Large intestine (tissue), 12 donors: Measurements from ENCODE around the gene SUV39H2. TPM values are rescaled to one million over a fixed set of nuclear protein-coding genes. Genes with fewer than 3 reads are reported as not detected.

Source experiments
- DNase-seq, 2 donors: peaks; one replicate each; pipeline versions ENCODE4 v3.0.0 to v3.0.0-alpha.2; 2013
- H3K27ac ChIP-seq: one replicate; pipeline ENCODE4 v1.5.1; 2013; ENCODE audit warnings: low read length
- H3K27me3 ChIP-seq: 2 replicates; pipeline ENCODE4 v1.6.1; 2013; ENCODE audit warnings: low read length; ENCODE audit not compliant: control insufficient read depth, insufficient read depth
- H3K36me3 ChIP-seq: 2 replicates; pipeline ENCODE4 v1.6.1; 2013; ENCODE audit warnings: low read length; ENCODE audit not compliant: control insufficient read depth, insufficient read depth
- H3K4me1 ChIP-seq: one replicate; pipeline ENCODE4 v1.6.1; 2013; ENCODE audit warnings: low read length; ENCODE audit not compliant: control insufficient read depth, insufficient read depth
- H3K4me3 ChIP-seq: one replicate; pipeline ENCODE4 v1.5.1; 2013; ENCODE audit warnings: low read length
- H3K9me3 ChIP-seq: one replicate; pipeline ENCODE4 v1.6.1; 2013; ENCODE audit warnings: mild to moderate bottlenecking, low read depth, low read length, moderate library complexity; ENCODE audit not compliant: control insufficient read depth
- WGBS: methylation state at CpG from one replicate; pipeline ENCODE4 v1.1.5; 2013; ENCODE audit warnings: low lambda C conversion rate; ENCODE audit not compliant: insufficient coverage; 5-methylcytosine and 5-hydroxymethylcytosine counted together
- long read RNA-seq, 11 donors: transcript quantifications; one replicate each; lab custom pipeline, GENCODE V29; 2026
- polyA plus RNA-seq: library from polyadenylated mRNA; unstranded; fragments of 120-200 nt; gene quantifications from one replicate; pipeline ENCODE4 v1.2.1, GENCODE V29; 2013

The SUV39H2 gene, protein sequence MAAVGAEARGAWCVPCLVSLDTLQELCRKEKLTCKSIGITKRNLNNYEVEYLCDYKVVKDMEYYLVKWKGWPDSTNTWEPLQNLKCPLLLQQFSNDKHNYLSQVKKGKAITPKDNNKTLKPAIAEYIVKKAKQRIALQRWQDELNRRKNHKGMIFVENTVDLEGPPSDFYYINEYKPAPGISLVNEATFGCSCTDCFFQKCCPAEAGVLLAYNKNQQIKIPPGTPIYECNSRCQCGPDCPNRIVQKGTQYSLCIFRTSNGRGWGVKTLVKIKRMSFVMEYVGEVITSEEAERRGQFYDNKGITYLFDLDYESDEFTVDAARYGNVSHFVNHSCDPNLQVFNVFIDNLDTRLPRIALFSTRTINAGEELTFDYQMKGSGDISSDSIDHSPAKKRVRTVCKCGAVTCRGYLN
- 10.9 TPM for polyA plus RNA-seq
- long read RNA-seq, donor 1, partial matches to known transcripts: 0 of 1 reads
- long read RNA-seq, donor 1, other reads (novel, unspliced or antisense): 0 of 1 reads
- long read RNA-seq, donor 2, partial matches to known transcripts: 5 of 7 reads
- long read RNA-seq, donor 2, other reads (novel, unspliced or antisense): 0 of 7 reads
- long read RNA-seq, donor 3: 0 reads
- long read RNA-seq, donor 4: 0 reads
- long read RNA-seq, donor 5, partial matches to known transcripts: 0 of 1 reads
- long read RNA-seq, donor 5, other reads (novel, unspliced or antisense): 0 of 1 reads
- long read RNA-seq, donor 6, partial matches to known transcripts: 0 of 2 reads
- long read RNA-seq, donor 6, other reads (novel, unspliced or antisense): 0 of 2 reads
- long read RNA-seq, donor 7: 0 reads
- long read RNA-seq, donor 8, partial matches to known transcripts: 0 of 3 reads
- long read RNA-seq, donor 8, other reads (novel, unspliced or antisense): 0 of 3 reads
- long read RNA-seq, donor 9, partial matches to known transcripts: 0 of 1 reads
- long read RNA-seq, donor 9, other reads (novel, unspliced or antisense): 0 of 1 reads
- long read RNA-seq, donor 10: 0 reads
- long read RNA-seq, donor 11, partial matches to known transcripts: 0 of 2 reads
- long read RNA-seq, donor 11, other reads (novel, unspliced or antisense): 0 of 2 reads

DNA sequence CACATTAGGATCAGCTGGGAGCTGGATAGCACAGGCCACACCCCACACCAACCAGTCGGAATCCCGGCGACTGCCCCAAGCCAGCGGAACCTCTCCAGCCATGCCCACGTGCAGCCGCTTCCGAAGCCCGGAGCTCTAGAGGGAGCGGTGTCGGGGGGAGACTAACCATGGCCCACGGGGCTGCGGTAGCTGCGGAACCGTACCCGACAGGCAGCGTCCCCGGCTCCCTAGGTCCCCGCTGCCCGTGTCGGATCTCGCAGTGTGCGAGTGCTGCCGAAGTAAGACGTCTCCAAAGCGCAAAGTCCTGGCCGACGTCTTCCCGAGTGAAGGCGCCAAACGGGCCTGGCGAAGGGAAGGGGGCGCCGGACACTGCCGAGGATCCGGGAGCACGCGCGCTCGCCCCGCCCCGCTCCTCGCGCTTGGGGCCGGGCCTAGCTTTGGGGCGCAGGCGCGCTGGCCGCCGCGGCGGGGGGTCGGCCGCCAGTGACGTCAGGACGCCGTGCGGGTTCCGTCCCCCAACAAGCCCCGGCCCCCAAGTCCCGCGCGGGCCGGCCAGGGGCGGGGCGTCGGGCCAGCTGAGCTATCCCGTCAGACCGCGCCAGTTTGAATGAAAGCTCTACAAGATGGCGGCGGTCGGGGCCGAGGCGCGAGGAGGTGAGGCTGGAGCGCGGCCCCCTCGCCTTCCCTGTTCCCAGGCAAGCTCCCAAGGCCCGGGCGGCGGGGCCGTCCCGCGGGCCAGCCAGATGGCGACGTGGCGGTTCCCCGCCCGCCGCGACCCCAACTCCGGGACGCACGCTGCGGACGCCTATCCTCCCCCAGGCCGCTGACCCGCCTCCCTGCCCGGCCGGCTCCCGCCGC lies at the start of gene SUV39H2:
Gene SUV39H2 (plus strand): TSS at position 601 of the 858 bp plus-strand sequence. CDS start 23 bp downstream, at position 624.
- no peaks in the 10 kb centered on the region for H3K9me3 ChIP-seq
- peak within 1 kb of the TSS; percentile 100 for H3K27ac ChIP-seq
- H3K4me1 ChIP-seq: peaks cover 11% of the 10 kb centered on the region
- peak within 1 kb of the TSS; percentile 100 for H3K4me3 ChIP-seq
- no peaks in the 10 kb centered on the region for H3K36me3 ChIP-seq
- WGBS: no CpG with 5 or more reads among the region's 102 CpGs
- no peaks in the 10 kb centered on the region for H3K27me3 ChIP-seq
- peak; percentile 97 to 98 for DNase-seq

DNA sequence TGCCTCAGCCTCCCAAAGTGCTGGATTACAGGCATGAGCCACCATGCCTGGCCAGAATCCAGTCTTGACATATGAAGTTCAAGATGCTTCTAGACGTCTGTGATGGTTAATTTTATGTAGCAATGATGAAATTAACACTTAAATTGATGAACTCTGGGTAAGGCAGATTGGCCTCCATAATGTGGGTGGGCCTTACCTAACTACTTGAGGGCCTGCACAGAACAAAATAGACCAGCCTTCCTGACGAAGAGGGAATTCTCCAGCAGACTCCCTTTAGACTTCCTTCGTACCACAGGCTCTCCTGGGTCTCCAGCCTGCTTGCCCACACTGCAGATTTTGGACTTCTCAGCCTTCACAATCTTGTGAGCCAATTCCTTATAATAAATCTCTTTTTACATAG lies 45.6 kb upstream of the SUV39H2 start:
- WGBS: no CpG with 5 or more reads among the region's 3 CpGs
- no peaks in the 10 kb centered on the region for H3K9me3 ChIP-seq
- no peak for DNase-seq
- no peaks in the 10 kb centered on the region for H3K36me3 ChIP-seq
- no peak overlapping the region for H3K27ac ChIP-seq
- no peaks in the 10 kb centered on the region for H3K4me1 ChIP-seq
- no peak overlapping the region for H3K4me3 ChIP-seq
- no peaks in the 10 kb centered on the region for H3K27me3 ChIP-seq

DNA sequence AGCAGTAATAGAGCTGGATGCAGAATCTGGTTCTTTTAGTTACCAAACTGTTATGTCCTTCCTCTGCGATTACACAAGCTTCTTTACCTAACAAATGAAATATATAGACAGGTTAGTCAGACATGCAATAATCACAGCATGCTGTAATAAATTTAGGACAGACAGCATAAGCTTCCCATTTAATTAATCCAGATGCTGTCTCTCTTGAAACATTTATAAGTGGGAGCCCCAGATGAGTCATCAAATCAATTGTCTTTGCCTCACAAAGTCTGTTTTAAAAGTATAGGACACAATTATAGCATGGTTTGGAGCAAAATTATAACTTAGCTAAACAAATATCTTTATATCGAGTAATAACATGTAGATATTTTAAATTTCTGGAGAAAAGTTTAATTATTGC lies 42.5 kb upstream of the SUV39H2 start:
- WGBS: 100% methylated on average over 1 of the region's 2 CpGs
- H3K4me1 ChIP-seq: no peaks in the 10 kb centered on the region
- H3K27ac ChIP-seq: no peak overlapping the region
- H3K4me3 ChIP-seq: no peak overlapping the region
- H3K27me3 ChIP-seq: no peaks in the 10 kb centered on the region
- H3K36me3 ChIP-seq: peaks cover 4% of the 10 kb centered on the region
- DNase-seq: no peak
- no peaks in the 10 kb centered on the region for H3K9me3 ChIP-seq

DNA sequence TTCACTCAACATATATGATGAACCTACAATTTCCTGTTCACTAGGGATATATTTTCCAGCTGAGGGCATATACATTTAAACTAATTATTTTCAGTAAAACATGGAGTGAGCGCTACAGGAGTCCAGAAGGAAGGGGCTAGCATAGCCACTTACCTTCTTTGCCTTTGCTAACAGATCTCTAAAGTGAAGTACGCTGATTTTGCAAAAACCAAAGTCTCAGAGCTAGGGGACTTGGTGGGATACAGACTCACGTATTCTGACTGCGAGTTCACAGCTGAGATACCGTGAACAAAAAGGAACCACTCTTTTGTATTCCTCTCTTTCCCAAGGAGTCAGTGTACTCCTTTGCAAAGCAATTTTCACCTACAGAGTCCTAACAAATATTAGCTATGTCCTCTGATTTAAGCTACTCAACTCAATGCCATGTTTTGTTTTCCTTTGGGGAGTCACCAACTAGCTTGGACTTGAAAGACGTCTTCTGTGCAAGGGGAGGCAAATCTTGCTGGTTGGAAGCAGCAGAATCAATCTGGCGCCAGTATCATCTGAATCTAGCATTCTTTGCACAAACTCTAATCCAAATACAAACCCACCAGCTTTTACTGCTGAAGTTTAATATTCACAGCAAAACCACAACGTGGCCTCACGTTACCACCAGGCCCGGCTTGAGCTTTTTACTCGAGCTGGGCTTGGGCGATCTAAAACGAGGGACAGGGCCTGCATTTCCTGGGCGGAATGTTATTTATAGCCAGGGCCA lies 41.5 kb upstream of the SUV39H2 start:
- DNase-seq: no peak
- WGBS: 40% methylated on average over 1 of the region's 14 CpGs
- peak overlapping the region; percentile 97 for H3K27ac ChIP-seq
- H3K4me3 ChIP-seq: peak overlapping the region; percentile 93
- no peaks in the 10 kb centered on the region for H3K9me3 ChIP-seq
- H3K27me3 ChIP-seq: no peaks in the 10 kb centered on the region
- peaks cover 12% of the 10 kb centered on the region for H3K36me3 ChIP-seq
- H3K4me1 ChIP-seq: no peaks in the 10 kb centered on the region

DNA sequence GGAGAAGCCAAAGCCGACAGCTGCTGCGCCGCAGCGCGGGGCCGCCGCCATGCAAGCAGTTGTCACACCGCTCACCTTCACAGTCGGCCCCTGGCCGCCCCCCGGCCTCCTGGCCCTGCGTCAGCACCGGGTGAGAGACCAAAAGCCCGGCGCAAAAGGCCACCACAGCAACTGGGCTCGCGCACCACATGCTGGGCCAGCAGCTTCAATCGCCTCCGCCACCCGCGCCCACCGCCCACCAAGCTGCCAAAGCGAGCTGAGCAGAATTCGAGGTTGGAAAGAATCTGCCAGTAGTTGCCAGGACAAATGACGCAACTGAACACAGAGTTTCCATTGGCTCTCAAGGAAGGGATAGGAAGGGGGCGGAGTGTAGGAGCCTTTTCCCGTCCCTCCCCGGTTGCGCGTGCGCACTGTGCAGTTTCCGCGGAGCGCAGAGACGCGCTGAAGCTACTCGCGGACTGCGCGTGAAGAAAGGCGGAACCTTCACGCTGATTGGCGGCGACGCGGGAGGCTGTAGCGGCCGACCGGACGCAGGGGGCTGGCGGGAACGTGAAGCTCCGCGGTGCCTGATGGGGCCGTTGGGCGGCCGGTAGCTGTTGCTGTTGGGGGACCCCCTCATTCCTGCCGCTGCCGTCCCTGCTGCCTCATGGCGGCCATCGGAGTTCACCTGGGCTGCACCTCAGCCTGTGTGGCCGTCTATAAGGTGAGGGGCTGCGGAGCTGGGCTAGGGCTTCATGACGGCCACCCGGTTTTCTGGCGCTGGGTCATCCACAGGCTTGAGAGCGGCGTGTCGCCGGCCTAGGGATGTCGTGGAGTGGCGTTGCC lies 40.7 kb upstream of the SUV39H2 start, which contains the start of the genes CDNF, HSPA14 and MSANTD7:
Gene CDNF (minus strand): TSS at position 281 of the 825 bp plus-strand sequence. CDS start 91 bp downstream, at position 190.
Gene HSPA14 (plus strand): TSS at position 550 of the 825 bp plus-strand sequence. CDS start 97 bp downstream, at position 647.
Gene MSANTD7 (plus strand): TSS at position 550 of the 825 bp plus-strand sequence. CDS start 3,979 bp downstream, outside the sequence.
- peak within 1 kb of the TSS; percentile 93 for H3K4me3 ChIP-seq
- no peaks in the 10 kb centered on the region for H3K9me3 ChIP-seq
- H3K27ac ChIP-seq: peak within 1 kb of the TSS; percentile 97
- H3K36me3 ChIP-seq: peaks cover 20% of the 10 kb centered on the region
- DNase-seq: peak; percentile 100
- H3K4me1 ChIP-seq: no peaks in the 10 kb centered on the region
- no peaks in the 10 kb centered on the region for H3K27me3 ChIP-seq
- WGBS: no CpG with 5 or more reads among the region's 72 CpGs

DNA sequence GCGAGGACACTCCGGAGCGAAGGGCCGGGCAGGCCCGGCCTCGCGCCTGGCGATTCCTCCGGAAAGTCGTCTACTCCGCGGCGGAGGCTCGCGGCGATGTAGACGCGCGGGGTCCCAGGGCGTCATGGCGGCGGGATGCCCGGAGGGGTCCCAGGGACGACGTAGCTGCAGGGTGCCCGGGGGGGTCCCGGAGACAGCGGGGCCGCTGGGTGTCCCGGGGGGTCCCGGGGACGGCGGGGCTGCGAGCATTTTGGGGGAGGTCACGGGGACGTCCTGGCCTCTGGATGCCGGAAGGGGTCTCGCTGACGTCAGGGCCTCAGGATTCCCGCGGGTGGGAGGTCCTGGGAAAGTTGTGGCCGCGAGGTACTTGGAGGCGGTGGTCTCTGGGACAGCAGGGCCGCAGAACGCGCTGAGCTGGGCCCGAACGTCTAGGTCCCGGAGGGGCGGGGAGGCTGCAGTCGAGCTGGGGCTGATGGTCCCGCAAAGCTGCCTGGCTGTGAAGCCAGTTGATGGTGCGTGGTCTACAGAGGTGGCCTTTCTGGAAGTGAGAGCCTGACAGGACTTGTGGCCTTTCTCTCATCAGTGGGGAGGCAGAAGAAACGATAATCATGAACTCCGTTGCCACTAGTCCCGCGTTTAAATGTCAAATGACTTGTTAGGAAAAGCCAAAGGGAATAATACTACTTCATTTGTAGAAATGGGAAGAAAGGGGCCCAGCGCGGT lies 39.9 kb upstream of the SUV39H2 start:
- peak in 1 of 2 donors; percentile 69 for DNase-seq
- H3K9me3 ChIP-seq: no peaks in the 10 kb centered on the region
- H3K27ac ChIP-seq: peak overlapping the region; percentile 88
- H3K4me3 ChIP-seq: peak overlapping the region; percentile 93
- no CpG with 5 or more reads among the region's 60 CpGs for WGBS
- peaks cover 27% of the 10 kb centered on the region for H3K36me3 ChIP-seq
- no peaks in the 10 kb centered on the region for H3K27me3 ChIP-seq
- H3K4me1 ChIP-seq: no peaks in the 10 kb centered on the region

DNA sequence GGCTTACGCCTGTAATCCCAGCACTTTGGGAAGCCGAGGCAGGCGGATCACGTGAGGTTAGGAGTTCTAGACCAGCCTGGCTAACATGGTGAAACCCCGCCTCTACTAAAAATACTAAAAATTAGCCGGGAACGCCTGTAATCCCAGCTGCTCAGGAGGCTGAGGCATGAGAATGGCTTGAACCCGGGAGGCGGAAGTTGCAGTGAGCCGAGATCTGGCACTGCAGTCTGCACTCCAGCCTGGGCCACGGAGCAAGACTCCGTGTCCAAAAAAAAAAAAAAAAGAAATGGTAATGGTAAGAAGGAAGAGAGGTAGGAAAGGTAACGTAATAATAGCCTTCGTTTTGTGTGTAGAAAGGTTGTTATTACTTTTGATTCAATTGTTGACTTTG lies 39.4 kb upstream of the SUV39H2 start:
- H3K36me3 ChIP-seq: peaks cover 33% of the 10 kb centered on the region
- H3K4me3 ChIP-seq: peak overlapping the region; percentile 93
- H3K27me3 ChIP-seq: no peaks in the 10 kb centered on the region
- H3K27ac ChIP-seq: peak overlapping the region; percentile 88
- no peaks in the 10 kb centered on the region for H3K9me3 ChIP-seq
- no peaks in the 10 kb centered on the region for H3K4me1 ChIP-seq
- peak in 1 of 2 donors; percentile 36 for DNase-seq
- 8% methylated on average over 2 of the region's 14 CpGs for WGBS

DNA sequence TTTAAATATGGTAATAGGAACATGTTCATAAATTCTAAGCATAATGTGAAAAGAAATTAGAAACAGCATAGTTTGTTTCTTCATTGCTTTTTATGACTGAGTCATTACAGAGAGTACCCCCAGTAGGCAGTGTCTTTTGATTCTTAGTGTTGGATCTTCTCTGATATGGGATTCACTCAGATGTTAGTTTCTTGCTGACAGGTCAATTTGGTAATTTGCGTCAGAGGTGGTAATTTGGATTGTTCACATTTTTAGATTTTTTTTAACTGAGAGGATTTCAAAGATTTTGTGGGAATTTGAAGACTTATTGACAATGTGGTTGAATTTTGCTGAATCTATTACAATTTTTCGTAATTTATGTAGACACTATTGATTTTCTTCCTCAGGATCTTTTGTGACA lies 38.5 kb upstream of the SUV39H2 start:
- peaks cover 40% of the 10 kb centered on the region for H3K36me3 ChIP-seq
- no peak overlapping the region for H3K4me3 ChIP-seq
- WGBS: 100% methylated on average over 1 of the region's 2 CpGs
- no peaks in the 10 kb centered on the region for H3K27me3 ChIP-seq
- no peaks in the 10 kb centered on the region for H3K4me1 ChIP-seq
- H3K27ac ChIP-seq: no peak overlapping the region
- DNase-seq: no peak
- H3K9me3 ChIP-seq: no peaks in the 10 kb centered on the region
